Erythroblast (primary cell): Measurements from ENCODE around the gene FOXP1.

Experiments
- GATA1 ChIP-seq: IDR thresholded peaks from 2 replicates; pipeline ENCODE4 v1.6.1; 2011; ENCODE audit warnings: low read depth, mild to moderate bottlenecking, control low read depth, low read length, moderate library complexity
- POLR2A ChIP-seq: IDR thresholded peaks from 2 replicates; pipeline ENCODE4 v1.6.1; 2011; ENCODE audit warnings: mild to moderate bottlenecking, low read length

DNA sequence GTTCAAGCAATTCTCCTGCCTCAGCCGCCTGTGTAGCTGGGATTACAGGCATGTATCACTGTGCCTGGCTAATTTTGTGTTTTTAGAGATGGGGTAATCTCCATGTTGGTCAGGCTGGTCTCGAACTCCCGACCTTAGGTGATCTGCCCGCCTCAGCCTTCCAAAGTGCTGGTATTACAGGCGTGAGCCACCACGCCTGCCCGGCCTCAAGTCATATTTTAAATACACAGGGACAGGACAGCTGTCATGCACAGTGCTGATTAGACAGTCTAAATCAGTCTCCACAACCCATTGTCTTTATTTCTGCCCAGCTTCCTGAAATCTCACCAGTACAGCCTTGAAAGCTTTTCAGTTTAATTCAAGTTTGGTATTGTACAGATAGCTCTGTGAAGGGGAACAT lies 587.4 kb downstream of the FOXP1 start:
- TF ChIP-seq POLR2A (no peak), GATA1 (no peak)
